ENCODE measurements around the gene SUGCT.
"Not testable (repeated sequence)": the region's sequence is repeated elsewhere in the genome, so short reads cannot be mapped to it uniquely, and the experiment has no call there.

SUGCT gene

GRCh38 chr7:40141916-40142315 is 7.1 kb downstream of the SUGCT start:
- not testable (repeated sequence) for DNase-seq

- DNase-seq, result not testable (repeated sequence)
Observed at GRCh38 chr7:40145596-40146130, 10.9 kb downstream of the SUGCT start.

- DNase-seq, result no peak
Observed at GRCh38 chr7:40147371-40148246, 12.8 kb downstream of the SUGCT start.

GRCh38 chr7:40148247-40148580 is 13.4 kb downstream of the SUGCT start:
- DNase-seq, result not testable (repeated sequence)

GRCh38 chr7:40148671-40149070 is 13.9 kb downstream of the SUGCT start:
- no peak for DNase-seq

- DNase-seq, result no peak
Observed at GRCh38 chr7:40151504-40151903, 16.7 kb downstream of the SUGCT start.

GRCh38 chr7:40156988-40157387 is 22.2 kb downstream of the SUGCT start:
- DNase-seq, result no peak

GRCh38 chr7:40162516-40162915 is 27.7 kb downstream of the SUGCT start:
- no peak for DNase-seq

GRCh38 chr7:40165216-40165615 is 30.4 kb downstream of the SUGCT start:
- no peak for DNase-seq

GRCh38 chr7:40167291-40167690 is 32.5 kb downstream of the SUGCT start:
- DNase-seq, result no peak

GRCh38 chr7:40168266-40168665 is 33.5 kb downstream of the SUGCT start:
- not testable (repeated sequence) for DNase-seq

- DNase-seq, result not testable (repeated sequence)
Observed at GRCh38 chr7:40173121-40173520, 38.3 kb downstream of the SUGCT start.

- DNase-seq, result not testable (repeated sequence)
Observed at GRCh38 chr7:40175256-40175655, 40.5 kb downstream of the SUGCT start.

- DNase-seq, result no peak
Observed at GRCh38 chr7:40175725-40176510, 41.1 kb downstream of the SUGCT start.

- no peak for DNase-seq
Observed at GRCh38 chr7:40177071-40177470, 42.3 kb downstream of the SUGCT start.

- no peak for DNase-seq
Observed at GRCh38 chr7:40182452-40182851, 47.6 kb downstream of the SUGCT start.

- no peak for DNase-seq
Observed at GRCh38 chr7:40186586-40186985, 51.8 kb downstream of the SUGCT start.

GRCh38 chr7:40192036-40192435 is 57.2 kb downstream of the SUGCT start:
- DNase-seq, result no peak

- DNase-seq, result no peak
Observed at GRCh38 chr7:40194745-40195144, 59.9 kb downstream of the SUGCT start.

- DNase-seq, result no peak
Observed at GRCh38 chr7:40197527-40197926, 62.7 kb downstream of the SUGCT start.

- no peak for DNase-seq
Observed at GRCh38 chr7:40199076-40199802, 64.4 kb downstream of the SUGCT start.

GRCh38 chr7:40200791-40201190 is 66.0 kb downstream of the SUGCT start:
- DNase-seq, result no peak

- DNase-seq, result no peak
Observed at GRCh38 chr7:40202851-40203250, 68.0 kb downstream of the SUGCT start.

Data from CD4-positive, alpha-beta T cell treated with Interleukin-4 for 1 hour (primary cell).